Colon (tissue), 2 donors: ENCODE data around the gene RAB41.
"Not testable (repeated sequence)": the region's sequence is repeated elsewhere in the genome, so short reads cannot be mapped to it uniquely, and the experiment has no call there.

Experiments used
- FAIRE-seq: peaks from 2 replicates; lab custom pipeline; 2012; peaks lifted over from hg19 to GRCh38; lab: Jason Lieb, UNC
- donor health status: control.
- donor health status: control.

Gene RAB41

GRCh38 chrX:70281951-70282350, at the start of gene RAB41:
RAB41 (plus strand) TSS chrX:70282172; CDS start chrX:70282218, 46 bp downstream.
- no peak for FAIRE-seq

- no peak for FAIRE-seq
Measured at GRCh38 chrX:70234355-70234754, 47.6 kb upstream of the RAB41 start, which contains the start of gene AWAT1. AWAT1 (plus strand) TSS chrX:70234655; CDS start chrX:70234696, 41 bp downstream.

- FAIRE-seq: no peak
Measured at GRCh38 chrX:70240751-70241150, 41.2 kb upstream of the RAB41 start.

GRCh38 chrX:70241501-70241900, 40.5 kb upstream of the RAB41 start:
- no peak for FAIRE-seq

GRCh38 chrX:70243601-70244000, 38.4 kb upstream of the RAB41 start:
- not testable (repeated sequence) for FAIRE-seq

GRCh38 chrX:70244881-70245280, 37.1 kb upstream of the RAB41 start:
- no peak for FAIRE-seq

GRCh38 chrX:70247252-70247651, 34.7 kb upstream of the RAB41 start:
- FAIRE-seq: peak; percentile 24

- no peak for FAIRE-seq
Measured at GRCh38 chrX:70252491-70252890, 29.5 kb upstream of the RAB41 start.

GRCh38 chrX:70253377-70254062, 28.5 kb upstream of the RAB41 start:
- FAIRE-seq: no peak

- FAIRE-seq: no peak
Measured at GRCh38 chrX:70254063-70254400, 27.9 kb upstream of the RAB41 start.

GRCh38 chrX:70254909-70255308, 27.1 kb upstream of the RAB41 start:
- FAIRE-seq: no peak

- FAIRE-seq: peak; percentile 38
Measured at GRCh38 chrX:70255452-70255851, 26.5 kb upstream of the RAB41 start.

- no peak for FAIRE-seq
Measured at GRCh38 chrX:70257423-70258288, 24.3 kb upstream of the RAB41 start.

- no peak for FAIRE-seq
Measured at GRCh38 chrX:70260104-70260503, 21.9 kb upstream of the RAB41 start, which contains the start of gene P2RY4. P2RY4 (minus strand) TSS chrX:70260204; CDS start chrX:70259624, 580 bp downstream.

GRCh38 chrX:70262952-70263567, 18.9 kb upstream of the RAB41 start:
- FAIRE-seq: no peak

- FAIRE-seq: no peak
Measured at GRCh38 chrX:70264784-70265183, 17.2 kb upstream of the RAB41 start.

GRCh38 chrX:70268034-70268433, 13.9 kb upstream of the RAB41 start, which contains the start of gene ARR3:
ARR3 (plus strand) TSS chrX:70268334; CDS start chrX:70269386, 1,052 bp downstream.
- no peak for FAIRE-seq

- FAIRE-seq: not testable (repeated sequence)
Measured at GRCh38 chrX:70274029-70274428, 7.9 kb upstream of the RAB41 start.

GRCh38 chrX:70279081-70279480, 2.9 kb upstream of the RAB41 start:
- FAIRE-seq: no peak

- FAIRE-seq: no peak
Measured at GRCh38 chrX:70280573-70280972, 1.4 kb upstream of the RAB41 start.

- no peak for FAIRE-seq
Measured at GRCh38 chrX:70289168-70289792, 7.3 kb downstream of the RAB41 start.
